ENCODE data around the gene DNAH11.

Gene DNAH11

GRCh38 chr7:21939858-21940372 is 397.1 kb downstream of the DNAH11 start:
- no peak for TF ChIP-seq CTCF (IDR thresholded peaks at IDR 0.05)

DNA sequence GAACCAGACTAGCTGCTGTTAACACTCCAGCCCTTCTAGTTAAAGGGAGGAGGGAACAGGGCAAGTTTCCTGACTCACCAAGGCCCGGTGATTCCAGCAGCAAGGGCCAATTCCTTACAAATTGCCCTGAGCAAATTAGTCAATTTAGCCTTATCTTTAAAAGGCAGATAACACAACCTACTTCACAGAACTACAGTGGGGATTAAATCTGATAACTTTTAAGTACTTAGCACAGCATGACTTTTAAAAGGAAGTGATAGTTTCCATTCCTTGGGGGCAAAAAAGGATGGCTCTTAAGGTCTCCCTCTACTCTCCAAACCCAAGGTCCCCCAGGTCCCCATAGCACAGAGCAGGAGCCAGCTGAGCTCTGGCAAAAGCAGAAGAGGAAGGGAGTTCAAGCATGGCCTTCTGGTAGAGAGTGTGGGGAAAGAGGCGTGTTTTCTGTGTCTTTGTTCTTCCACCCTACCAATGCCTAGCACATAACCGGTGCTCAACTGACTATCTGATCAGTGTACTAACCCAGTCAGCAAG is 398.8 kb downstream of the DNAH11 start:
- TF ChIP-seq CTCF (IDR thresholded peaks at IDR 0.05): no peak

DNA sequence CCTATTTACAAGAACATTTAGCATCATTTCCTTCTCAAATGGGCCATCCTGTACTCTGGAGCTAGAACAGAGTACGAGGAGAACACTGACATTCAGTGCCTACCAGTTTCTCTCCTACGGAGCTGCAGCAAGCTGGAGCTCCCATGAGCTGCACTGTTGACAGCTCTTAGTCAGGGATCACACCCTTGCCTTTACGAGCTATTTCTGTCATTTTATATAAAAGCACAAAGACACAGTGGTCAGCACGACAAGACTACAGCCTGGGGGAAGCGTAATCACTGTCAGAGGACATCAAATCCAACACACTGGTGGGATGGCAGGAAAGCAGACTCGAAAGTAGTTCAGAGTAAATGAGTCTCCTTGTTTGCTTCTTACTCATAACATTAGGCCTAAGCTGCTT is 400.1 kb downstream of the DNAH11 start:
- TF ChIP-seq CTCF (IDR thresholded peaks at IDR 0.05): no peak

DNA sequence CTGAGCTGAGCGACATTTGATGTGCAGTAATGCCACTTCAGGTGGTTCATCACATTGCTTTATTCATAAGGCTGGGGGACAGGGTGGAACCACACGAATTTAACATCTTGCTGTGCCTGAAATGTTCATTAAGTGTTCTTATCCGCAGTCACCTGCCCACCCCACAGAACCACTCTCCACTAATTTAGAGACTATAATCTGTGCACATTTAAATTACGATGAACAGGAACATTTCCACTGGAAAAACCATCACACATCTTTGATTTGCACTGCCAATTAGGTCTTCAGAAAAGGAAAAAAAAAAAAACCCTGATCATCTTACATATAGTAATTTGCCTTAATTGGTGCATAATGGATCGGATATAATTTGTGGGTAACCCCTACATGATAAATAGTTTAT is 400.6 kb downstream of the DNAH11 start:
- TF ChIP-seq CTCF (IDR thresholded peaks at IDR 0.05): no peak

- 0 out of 2 replicates have a peak, but pooled peaks have one; percentile 8 for TF ChIP-seq CTCF (IDR thresholded peaks at IDR 0.05)
These were observed 402.0 kb downstream of the DNAH11 start for GRCh38 chr7:21944616-21945453.

DNA sequence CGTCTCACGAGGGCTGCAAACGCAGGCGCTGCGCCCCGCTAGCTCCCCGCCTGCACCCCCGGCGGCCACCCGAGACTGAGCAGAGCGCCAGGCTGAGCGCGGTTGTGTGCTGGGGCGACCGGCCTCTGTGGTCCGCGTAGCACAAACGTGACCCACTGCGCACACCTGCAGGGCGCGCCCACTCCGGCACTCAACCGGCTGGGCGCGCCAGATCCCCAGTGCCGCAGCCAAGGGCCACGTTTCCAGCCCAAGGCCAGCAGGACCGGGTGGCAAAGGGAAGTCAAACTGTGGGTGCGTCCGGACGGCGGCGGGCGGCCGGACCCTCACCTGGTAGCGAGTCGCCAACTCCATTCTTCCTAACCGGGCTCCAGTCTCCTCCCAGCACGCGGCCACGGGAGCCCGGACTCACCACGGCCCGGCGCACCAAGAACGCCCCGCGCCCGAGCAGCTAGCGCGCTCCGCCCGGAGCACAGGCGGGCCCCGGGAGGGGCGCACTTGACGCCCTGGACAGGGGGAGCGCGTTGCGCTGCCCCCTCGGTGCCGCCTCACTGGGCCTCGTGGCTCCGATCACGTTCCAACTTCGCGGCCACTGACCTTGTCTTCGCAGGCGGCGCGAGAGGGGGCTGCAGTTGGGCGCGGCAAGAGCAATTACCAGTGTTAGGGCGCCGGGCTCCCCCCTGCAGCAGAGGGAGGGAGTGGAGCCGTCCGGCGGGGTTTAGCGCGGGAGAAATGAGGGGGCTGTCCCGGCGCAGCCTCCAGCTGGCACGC is 402.8 kb downstream of the DNAH11 start, which contains the start of gene CDCA7L:
Gene CDCA7L (minus strand): TSS at position 446 of the 768 bp plus-strand sequence. CDS start 95 bp downstream, at position 351.
- TF ChIP-seq CTCF (IDR thresholded peaks at IDR 0.05): no peak

- TF ChIP-seq CTCF (IDR thresholded peaks at IDR 0.05): no peak
These were observed 403.4 kb downstream of the DNAH11 start for GRCh38 chr7:21946222-21946709.

Measured in LNCAP (cell line).